OCI-LY1 (cell line): Measurements from ENCODE around the gene PGAP6.

Experiments used
- CTCF ChIP-seq: fragments of 200-600 bp; sonication (generic), shearing (Covaris generic); IDR thresholded peaks from 2 replicates; pipeline ENCODE4 v1.5.1; 2017; ENCODE audit warnings: mild to moderate bottlenecking, antibody characterized with exemption, low read length, moderate library complexity, mixed read lengths
- EZH2 ChIP-seq: fragments of 200-600 bp; sonication (generic), shearing (Covaris generic); IDR thresholded peaks from 2 replicates; pipeline ENCODE4 v1.8.0; 2017; ENCODE audit warnings: borderline replicate concordance, mixed run types, mild to moderate bottlenecking, antibody characterized with exemption, low read length, moderate library complexity, mixed read lengths

DNA sequence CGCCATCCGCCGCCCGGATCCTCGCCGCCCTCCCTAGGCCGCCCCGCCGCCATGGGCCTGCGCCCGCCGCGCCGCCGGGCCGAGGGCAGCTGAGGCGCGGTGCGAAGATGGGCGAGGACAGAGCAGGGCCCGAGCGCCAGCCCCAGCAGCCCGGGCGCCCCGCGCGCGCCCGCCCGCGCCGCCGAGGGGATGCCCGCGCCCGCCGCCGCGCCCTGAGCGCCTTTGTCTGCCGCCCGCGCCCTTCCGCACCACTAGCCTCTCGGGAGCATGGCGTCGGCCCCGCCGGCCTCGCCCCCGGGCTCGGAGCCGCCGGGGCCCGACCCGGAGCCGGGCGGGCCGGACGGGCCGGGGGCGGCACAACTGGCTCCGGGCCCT, 43.9 kb upstream of the PGAP6 start:
- TF ChIP-seq CTCF (no peak), EZH2 (no peak)
